CD4-positive, alpha-beta T cell treated with Interleukin-15 for 4 hours (primary cell): ENCODE measurements around the gene TRIOBP.

ENCODE experiments used
- DNase-seq: peaks from one replicate; pipeline ENCODE4 v3.0.0-alpha.2; 2020; ENCODE audit warnings: low spot score

TRIOBP gene

GRCh38 chr22:37824674-37825641 lies 128.1 kb downstream of the TRIOBP start:
- DNase-seq, result no peak
